ENCODE data around the gene PFDN4.

Gene PFDN4, protein sequence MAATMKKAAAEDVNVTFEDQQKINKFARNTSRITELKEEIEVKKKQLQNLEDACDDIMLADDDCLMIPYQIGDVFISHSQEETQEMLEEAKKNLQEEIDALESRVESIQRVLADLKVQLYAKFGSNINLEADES

DNA sequence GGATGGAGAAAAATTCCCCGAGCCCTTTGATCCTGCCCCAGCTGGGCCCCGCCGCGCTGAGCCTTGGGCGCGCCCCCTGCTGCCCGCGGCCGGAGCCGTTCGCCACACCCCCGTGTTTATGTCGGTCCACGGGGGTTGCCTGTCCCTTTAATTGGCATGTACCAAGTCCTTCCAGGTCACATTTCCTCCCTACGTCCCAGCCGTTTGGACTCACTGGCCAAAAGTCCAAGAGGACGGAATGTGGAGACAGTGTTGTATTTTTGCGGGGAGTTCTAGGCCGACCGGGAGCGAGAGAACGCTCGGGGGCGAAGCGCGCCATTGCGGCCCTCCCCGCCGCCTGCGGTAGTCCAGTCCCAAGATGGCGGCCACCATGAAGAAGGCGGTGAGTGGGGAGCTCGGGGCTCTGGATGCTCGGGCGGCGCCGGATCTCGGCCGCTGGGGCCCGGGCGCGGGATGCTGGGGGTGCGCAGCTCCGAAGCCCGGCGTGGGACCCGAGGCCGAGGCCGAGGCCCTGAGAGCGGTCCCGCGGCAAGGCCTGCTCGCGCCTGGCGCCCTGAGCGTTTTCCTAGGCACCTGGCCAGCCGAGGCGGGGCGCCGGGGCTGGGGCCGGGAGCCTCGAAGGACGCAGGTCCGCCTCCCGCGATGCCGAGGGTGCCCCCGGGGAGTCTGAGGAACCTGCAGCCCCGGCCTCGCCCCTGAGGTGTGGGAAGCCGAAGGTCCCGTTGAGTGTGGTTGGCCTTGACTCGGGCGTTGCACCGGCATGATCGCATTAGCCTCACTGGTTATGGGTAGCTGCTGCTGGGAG, at the start of gene PFDN4:
TSS of gene PFDN4 (plus strand) at position 345 of the 805 bp plus-strand sequence. CDS start at position 359, 14 bp downstream.
- peak; percentile 95 for DNase-seq

DNA sequence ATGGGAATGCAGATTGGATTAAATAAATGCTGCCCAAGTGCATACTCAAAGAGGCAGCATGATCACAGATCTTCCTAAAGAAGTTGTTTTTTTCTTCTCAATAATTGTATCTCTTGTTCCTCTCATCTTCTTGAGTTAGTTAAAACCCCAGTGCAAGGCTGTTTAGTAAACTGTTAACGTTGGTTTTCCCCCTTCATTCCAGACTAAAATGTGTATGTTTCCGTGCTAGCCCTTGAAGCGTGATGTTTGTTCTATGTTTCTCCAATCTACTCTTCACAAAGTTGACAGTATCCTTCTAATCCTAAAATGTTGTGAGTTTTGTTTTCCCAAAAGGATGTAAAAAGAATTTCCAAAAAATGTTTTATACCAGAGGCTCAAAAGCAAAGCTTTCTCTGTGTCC, 49.7 kb upstream of the PFDN4 start:
- DNase-seq, result no peak

DNA sequence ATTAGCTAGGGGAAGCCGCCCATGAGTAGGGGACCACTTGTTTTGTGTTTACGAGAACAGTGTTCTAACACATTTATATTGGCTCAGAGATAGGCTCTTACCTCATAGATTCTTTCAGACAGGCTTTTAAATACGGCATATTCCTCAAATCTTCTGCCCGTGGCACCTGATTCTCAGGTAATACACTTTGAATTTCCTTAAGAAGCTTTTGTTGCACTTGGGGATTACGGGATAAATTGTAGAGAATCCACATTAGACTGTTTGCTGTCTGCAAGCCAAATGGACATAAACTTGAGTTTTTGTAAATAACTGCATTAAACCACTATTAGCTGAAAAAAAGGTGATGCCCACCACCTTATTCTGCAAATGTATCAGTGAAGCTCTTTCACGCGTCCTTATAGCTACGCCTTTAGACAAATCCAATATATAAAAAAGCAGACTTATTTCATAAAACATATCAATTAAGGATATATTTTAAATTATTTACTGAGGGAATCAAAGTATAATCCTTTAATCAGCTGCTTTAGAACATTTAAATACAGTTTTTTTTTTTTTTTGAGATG, 49.0 kb upstream of the PFDN4 start:
- no peak for DNase-seq

DNA sequence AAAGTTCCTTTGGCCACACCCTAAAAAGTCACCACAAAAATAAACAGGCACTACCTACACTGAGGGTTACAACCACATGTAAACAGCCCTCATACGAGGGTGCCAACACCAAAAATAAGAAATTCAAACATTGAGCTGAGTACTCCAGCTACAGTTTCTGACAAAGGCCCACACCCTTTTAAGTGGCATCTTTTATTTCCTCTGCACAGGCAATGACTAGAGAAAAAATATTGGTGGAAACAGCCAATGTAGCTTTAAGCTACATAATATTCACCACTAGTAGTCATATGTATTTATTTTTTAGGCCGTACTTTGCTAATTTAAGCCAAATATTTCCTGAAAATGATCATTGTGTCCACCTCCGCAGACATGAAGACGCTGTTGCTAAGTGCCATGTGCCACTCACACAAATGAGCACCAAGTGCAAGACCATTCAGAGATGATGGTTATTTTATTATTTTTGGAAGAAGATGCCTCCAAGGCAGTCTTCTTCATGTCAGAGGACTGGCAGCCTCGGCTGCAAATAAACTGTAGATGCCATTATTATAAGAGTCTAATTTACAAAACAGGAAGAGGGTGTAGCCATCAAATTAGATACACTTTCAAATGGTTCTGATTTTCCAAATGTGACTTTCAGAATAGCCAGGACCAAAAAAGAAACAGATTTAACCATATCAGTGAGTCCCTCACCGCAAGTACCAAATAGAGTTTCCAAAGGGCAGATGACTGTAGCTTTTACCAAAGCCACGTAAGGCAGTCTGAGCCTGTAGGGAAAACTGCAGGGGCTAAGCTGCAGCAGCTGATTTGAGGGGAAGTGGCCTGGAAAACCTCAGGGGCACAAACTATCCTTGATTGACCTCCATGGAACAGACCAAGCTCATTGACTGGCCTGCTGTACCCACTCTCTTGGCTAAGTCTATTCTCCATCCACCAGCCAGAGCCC, 47.6 kb upstream of the PFDN4 start:
- no peak for DNase-seq

DNA sequence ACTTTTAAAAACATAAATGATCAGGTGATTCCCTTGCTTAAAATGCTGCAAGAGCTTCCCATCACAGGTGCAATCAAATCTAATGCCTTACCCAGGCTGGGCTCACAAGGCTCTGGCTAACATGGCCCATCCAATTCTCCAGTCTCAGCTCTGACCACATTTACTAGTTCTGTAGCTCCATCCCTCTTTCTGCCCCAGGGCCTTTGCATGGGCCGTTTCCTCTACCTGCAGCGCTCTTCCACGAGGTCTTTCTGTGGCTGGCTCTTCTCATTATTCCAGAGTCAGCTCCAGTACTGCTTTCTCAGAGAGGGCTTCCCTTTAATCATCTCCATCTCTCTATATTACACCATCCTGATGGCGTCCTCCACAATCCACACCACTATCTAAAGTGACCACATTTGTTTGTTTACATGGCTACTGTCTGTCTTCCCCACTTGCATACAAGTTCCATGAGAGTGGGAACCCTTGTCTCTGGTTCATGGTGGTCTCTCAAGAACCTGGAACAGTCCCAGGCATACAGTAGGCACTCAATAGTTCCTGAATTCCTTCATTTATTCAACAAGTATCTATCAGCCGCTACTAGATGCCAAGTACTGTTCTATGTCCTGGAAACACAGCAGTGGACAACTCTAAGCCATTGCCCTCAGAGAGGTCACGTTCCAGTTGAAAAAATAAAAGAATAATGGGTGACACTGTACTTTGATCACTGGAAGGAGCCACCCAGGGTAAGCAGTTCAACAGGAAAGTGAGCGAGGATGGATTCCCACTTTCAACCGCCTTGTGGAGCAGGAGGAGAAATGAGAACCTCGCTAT, 46.7 kb upstream of the PFDN4 start:
- DNase-seq, result no peak

DNA sequence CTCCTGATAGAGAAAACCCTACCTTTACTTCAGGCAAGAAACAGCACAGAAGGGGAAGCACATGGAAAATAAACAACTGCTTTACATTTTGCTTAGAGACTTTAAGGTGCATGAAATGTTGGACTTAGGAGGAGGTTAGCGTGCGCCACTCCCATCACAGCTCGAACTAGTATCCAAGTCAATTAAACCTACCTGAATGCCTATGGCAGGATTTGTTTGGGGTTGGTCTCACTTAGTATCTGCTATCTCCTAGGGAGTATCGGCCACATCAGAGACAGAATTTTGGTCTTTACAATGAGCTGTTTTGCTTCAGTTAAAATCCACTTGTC, 46.1 kb upstream of the PFDN4 start:
- no peak for DNase-seq

DNA sequence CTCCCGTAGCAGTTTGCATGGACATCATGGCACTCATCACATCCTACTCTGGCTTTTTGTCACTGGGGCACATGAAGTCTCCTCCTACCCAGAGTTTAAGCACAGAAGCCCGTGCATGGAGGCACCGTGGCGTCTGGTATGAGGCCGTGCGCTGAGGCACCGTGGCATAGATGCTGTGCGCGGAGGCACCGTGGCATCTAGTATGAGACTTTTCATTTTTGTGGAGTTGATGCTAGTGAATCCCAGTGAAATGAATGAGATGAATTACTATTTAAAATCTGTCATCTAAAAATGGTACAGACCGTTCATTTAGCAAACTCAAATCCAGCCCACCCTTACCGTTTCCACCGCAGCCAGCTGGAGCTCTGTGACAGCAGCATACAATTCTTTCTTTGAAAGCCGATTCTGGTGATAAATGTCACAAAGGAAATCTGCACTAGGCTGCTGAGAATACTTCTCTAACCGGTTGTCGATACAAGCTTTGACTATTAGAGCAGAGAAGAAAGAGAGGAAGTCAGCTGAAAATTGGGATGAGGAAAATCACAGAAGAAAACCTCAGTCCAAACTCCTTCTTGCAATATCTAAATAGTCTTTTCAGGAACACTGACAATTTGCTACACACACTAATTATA, 45.4 kb upstream of the PFDN4 start:
- no peak for DNase-seq

DNA sequence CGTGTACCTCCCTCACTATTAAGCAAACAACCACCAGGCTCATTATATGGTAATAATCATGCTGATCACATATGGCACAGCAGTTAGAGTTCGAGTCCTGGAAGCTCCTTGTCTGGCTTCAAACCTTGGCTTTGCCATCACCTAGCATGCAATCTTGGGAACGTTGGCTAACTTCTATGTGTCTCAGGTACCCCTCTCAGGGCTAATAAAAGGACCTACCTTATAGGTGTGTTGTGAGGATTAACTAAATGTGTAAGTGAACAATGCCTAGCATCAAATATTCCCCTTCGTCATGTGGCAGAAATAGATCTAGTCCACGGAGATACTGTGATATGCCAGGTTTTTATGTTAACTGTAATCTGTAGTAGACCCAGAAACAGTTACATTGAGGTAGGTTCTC, 44.5 kb upstream of the PFDN4 start:
- DNase-seq, result no peak

DNA sequence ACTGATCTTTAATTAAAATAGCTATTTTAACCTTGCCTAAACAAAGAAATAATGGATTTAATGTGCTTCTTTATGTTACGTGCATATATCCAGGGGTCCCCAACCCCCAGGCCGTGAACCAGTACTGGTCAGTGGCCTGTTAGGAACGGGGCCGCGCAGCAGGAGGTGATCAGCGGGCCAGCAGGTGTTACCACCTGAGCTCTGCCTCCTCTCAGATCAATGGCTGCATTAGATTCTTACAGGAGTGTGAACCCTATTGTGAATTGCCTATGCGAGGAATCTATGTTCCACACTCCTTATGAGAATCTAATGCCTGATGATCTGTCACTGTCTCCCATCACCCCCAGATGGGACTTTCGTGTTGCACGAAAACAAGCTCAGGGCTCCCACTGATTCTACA, 42.9 kb upstream of the PFDN4 start:
- DNase-seq, result no peak

DNA sequence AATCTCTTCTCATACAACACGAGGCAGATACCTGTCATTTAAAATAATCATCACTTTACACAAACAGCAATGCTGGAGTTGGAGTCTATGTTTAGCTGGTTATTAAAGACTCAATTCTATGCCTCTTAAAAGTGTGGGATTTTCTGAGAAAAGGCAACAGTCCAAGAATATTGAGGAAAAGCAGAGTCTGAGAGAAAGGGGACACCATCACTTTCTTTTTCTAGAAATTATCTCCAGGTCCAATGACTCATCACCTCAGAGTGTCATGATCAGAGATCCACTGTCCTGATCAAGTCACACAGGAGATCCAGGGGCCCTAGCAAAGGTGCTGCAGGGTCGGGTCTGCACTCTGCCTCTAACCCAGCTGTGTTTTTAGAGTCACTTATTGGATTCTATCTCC, 42.1 kb upstream of the PFDN4 start:
- no peak for DNase-seq

DNA sequence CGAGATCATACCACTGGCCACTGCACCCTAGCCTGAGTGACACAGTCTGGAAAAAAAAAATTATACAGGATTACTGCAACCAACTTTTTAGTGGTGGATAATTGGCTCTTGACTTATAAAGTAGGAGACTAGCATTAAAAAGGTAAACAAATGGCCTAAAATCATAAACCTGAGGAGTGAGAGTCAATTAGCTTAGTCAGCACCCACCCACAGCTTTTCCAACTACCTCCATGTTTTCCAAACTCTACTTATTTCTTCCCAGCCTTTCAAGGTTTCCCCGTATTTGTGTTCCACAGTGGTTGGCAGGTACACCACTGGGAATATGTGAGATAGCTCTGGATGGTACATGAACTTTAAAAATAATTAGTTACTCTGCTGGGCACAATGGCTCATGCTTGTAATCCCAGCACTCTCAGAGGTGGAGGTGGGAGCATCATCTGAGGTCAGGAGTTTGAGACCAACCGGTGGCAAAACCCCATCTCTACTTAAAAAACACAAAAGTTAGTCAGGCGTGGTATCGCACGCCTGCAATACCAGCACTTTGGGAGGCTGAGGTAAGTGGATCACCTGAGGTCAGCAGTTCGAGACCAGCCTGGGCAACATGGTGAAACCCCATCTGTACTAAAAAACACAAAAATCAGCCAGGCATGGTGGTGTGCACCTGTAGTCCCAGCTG, 40.8 kb upstream of the PFDN4 start:
- DNase-seq, result no peak

DNA sequence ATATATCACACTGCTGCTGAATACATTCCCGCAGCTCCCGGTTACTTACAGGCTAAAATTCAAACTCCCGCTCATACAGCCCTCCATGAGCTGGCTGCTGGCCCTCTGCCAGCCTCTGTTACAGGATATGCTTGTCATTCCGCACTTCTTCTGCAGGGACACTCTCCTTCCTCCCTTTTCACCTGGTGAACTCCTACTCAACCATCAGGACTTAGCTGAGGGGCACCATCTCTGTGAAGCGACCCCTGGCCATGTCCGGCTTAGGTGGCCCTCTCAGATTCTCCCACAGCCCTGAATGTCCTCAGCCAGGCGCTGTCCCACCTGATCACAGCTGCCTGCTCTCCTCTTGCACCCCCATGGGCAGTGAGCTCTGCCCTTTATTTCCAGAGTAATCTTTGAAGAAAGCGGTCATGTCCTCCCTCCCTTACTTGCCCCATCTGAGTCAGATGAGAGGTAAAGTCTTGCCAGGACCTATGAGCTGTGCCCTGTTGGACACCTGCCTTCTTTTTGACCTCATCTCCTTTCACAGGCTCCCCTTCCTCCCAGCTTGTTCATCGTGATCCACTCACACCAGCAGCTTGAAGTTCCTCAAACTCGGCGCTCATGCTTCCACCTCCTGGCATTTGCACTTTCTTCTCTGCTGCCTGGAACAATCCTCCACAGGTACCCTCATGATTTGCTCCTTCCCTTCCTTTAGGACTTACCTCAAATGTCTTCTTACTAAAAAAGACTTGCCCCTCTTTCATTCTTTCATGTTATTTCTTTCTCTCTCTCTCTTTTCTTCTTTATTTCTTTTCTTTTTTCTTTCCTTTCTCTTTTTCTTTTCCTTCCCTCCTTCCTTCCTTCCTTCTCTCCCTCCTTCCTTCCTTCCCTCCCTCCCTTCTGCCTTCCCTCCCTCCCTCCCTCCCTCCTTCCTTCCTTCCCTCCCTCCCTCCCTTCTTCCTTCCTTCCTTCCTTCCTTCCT, 39.7 kb upstream of the PFDN4 start:
- DNase-seq, result no peak

DNA sequence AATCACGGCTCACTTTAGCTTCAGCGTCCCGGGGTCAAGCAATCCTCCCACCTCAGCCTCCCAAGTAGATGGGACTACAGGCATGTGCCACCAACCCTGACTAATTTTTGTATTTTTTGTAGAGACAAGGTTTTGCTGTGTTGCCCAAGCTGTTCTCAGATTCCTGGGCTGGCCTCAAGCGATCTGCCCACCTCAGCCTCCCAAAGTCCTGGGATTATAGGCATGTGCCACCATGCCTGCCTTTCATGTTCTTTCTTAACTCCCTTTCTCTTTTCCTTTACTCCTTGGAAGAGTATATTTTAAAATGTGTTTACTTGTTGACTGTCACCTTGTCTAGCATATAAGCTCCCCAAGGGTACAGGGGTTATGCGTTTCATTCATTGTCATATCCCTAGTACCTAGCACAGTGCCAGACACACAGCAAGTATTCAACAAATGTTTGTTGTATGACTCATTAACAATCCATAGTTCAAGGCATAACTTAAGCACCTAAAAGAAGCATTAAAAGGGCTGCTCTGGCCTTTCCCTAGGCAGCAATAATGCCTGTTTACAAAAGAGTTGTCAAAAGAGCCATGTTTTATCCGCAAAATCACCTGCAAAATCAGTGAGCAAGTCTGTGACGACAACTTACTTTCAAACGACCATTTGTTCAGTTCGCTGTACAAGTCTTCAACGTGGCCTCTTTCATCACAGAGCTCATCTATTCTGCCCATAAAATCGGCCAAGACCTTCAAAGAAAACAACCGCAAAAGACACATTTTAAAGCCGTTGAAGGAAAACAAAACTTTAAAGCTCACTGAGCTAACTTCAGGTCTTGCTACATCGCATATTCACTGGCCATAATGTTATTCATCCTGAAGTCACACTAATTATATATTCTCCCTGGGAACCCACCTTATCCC, 38.7 kb upstream of the PFDN4 start:
- no peak for DNase-seq

DNA sequence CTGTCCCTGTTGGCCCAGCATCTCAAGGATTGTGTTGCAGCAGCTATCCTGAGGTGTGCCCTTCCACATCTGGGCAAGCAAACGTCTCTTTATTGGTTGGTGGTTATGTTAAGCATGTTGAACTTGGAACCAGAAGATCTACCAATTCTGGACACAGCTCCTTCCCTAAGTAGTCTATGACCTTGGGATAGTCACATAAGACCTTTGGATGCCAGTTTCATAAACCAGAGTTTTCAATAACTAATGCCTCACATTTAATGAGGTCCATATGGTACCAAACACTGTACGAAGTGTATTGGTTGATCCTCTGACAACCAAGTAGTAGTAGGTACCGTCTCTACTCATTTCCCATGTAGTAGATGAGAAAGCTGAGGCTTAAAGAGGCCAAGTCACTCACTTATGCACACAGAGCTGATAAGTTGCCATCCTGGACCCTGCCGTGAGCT, 37.8 kb upstream of the PFDN4 start:
- DNase-seq, result no peak

DNA sequence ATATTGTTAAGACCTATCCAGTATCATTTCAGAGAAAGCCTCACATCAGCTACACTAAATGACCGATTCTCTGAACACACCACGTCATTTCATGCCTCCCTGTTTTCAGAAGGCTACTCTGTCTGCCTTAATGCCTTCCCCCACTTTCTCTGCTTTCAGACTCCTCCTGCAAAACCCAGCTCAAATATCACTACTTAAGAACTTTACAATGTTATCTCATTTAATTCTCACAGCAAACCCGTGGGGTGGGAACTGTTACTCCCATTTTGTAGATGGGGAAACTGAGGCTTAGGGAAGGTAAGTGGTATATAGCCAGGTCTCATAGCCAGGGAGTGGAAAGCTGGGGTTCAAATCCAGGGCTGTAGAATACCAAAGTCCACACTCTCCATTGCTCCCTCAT, 36.9 kb upstream of the PFDN4 start:
- DNase-seq, result no peak

DNA sequence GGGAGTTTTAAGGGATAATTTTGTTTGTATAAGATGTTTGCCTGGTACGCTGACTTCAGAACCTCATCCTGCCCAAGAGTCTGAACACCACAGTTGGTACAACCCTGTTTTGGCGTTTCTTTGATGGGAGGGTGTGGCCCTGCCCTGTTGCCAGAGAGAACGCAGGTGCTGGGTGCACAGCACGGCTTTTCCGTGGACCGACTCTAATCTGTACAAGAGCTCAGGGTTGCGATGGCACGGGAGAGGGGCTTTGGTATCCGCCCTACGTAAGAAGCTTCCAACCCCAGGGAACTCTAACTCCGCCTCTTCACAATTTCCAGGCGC, 35.4 kb upstream of the PFDN4 start:
- DNase-seq, result no peak

DNA sequence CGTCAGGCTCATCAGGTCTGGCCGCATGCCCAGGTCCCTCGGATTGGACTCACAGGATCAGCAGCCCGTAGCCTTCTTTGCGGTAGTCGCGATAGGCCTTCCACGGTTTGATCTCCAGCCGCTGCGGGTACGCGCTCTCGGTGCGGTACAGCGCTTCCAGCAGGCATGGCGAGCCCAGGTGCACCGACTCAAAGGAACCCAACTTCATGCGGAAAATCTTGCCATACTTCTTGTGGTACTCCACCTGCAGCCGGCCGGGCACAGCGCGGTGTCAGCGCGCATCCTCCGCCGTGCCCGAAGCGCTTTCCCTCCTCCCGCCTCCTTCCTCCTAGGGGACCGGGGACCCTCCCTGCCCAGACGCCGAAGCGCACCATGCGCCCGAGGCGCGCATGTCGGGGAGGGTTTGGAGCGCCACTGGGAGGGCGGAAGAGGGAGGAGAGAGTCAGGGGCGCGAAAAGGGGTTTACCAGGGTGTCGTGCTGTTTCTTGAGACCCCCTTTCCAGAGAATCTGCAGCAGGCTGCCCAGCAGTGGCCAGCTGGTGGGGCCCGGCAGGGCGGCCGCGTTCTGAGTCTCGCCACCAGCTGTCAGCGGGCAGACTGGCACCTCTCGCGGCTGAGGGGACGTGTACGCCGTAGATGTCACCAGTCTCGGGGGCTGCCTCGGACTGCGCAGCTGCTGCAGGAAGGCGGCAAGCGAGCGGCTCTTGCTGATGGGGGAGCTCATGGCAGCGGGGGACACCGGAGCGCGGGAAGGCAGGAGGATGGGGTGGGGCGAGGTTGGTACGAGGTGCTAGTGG, 34.8 kb upstream of the PFDN4 start:
- DNase-seq, result no peak

DNA sequence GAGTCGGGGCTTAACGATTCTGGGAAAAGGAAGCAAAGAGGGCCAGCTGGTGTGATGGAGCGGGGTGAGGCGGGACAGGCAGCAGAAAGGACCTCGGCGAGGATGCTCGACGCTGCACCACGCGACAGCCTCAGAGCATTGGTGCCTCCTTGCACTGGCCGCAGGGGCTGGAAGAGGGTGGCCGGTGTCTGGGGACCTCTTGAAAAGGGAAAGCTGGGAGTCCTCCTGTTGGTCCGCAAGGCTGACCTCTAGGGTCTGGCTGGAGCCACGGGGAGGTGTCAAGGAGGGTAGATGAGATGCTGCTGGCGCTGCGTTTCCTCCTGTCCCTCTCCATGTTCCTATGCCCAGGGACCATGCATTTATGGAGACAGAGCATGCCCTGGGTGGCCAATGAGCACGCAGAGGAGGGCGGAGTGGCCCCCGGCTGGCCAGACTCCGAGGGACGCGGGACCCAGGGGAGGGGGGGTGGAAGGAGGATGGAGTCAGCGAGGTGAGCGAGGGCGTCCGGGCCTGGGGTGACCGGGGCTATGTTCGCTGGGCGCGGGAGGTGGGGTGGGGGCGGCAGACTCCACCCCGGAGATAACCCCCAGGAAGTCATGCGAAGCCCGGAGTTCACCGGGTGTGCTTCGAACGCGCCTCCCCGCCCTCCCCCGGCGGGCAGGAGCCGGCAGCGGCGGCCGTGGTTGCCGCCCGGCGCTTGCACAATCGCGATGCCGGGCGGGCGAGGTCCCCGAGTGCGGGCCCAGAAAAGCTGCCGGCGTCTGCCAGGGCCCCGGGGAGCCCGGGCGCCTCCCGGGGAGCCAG, 34.0 kb upstream of the PFDN4 start, which contains the start of gene CYP24A1:
TSS of gene CYP24A1 (minus strand) at position 334 of the 804 bp plus-strand sequence. CDS start 407 bp downstream, outside the sequence.
- no peak for DNase-seq

Data from SHP77 treated with DMSO at 0.1 percent for 48 hours (cell line).